IMR-90 (cell line): ENCODE measurements around the gene CACNA1D. TPM values are rescaled to one million over a fixed set of nuclear protein-coding genes. Genes with fewer than 3 reads are reported as not detected.

ENCODE experiments used
- ATAC-seq: fragments of 200-7000 bp; cut with Tn5 transposase; 2 replicates; pipeline ENCODE4 v1.9.1; 2020; ENCODE audit warnings: low read depth, mild to moderate bottlenecking, moderate library complexity
- BruUV-seq: library from RNA; stranded (reverse); fragments of 400-500 nt; replicated peaks from 2 replicates; lab custom pipeline; 2021; lab: Mats Ljungman, UMichigan
- CTCF ChIA-PET: fragments of 300-600 bp; formaldehyde crosslinking; extraction: SDS; loops from one replicate; lab custom pipeline; 2021; ENCODE audit warnings: antibody characterized with exemption; lab: Yijun Ruan, JAX
- POLR2A ChIA-PET: fragments of 300-600 bp; sonication (Branson Sonifier 250); formaldehyde crosslinking; loops from one replicate; lab custom pipeline; 2022; ENCODE audit warnings: antibody characterized with exemption; ENCODE audit not compliant: unreplicated experiment; lab: Charles Lee
- DNase-seq: peaks from one replicate; pipeline ENCODE4 v3.0.0; 2013
- H2AFZ ChIP-seq: replicated peaks from 2 replicates; pipeline ENCODE3; 2013; ENCODE audit warnings: low read length, mild to moderate bottlenecking; ENCODE audit not compliant: poor library complexity
- H2AK5ac ChIP-seq: 2 replicates; pipeline ENCODE4 v1.6.1; 2013; ENCODE audit warnings: low read depth, low read length, inconsistent platforms
- H2AK9ac ChIP-seq: replicated peaks from 2 replicates; pipeline ENCODE3; 2013; ENCODE audit warnings: mild to moderate bottlenecking, low read depth, low read length, moderate library complexity; ENCODE audit not compliant: poor library complexity
- H2BK120ac ChIP-seq: 2 replicates; pipeline ENCODE4 v1.6.1; 2013; ENCODE audit warnings: low read depth, low read length, inconsistent platforms
- H2BK15ac ChIP-seq: 3 replicates; pipeline ENCODE4 v1.6.1; 2013; ENCODE audit warnings: low read depth, low read length, inconsistent platforms
- H2BK20ac ChIP-seq: 2 replicates; pipeline ENCODE4 v1.6.1; 2013; ENCODE audit warnings: low read depth, mild to moderate bottlenecking, inconsistent platforms, low read length, moderate library complexity
- H2BK5ac ChIP-seq: 2 replicates; pipeline ENCODE4 v1.6.1; 2013; ENCODE audit warnings: mild to moderate bottlenecking, low read depth, low read length, inconsistent platforms; ENCODE audit not compliant: poor library complexity, severe bottlenecking
- H3K14ac ChIP-seq: replicated peaks from 2 replicates; pipeline ENCODE4 v1.6.1; 2013; ENCODE audit warnings: low read depth, low read length, inconsistent platforms
- H3K18ac ChIP-seq: 2 replicates; pipeline ENCODE4 v1.6.1; 2013; ENCODE audit warnings: low read depth, low read length, control low read depth
- H3K23ac ChIP-seq: 2 replicates; pipeline ENCODE4 v1.6.1; 2013; ENCODE audit warnings: low read depth, low read length, inconsistent platforms
- H3K27ac ChIP-seq: 2 replicates; pipeline ENCODE4 v1.5.1; 2013; ENCODE audit warnings: mild to moderate bottlenecking, control low read depth, low read length; ENCODE audit not compliant: insufficient read depth
- H3K27me3 ChIP-seq: 2 replicates; pipeline ENCODE4 v1.6.1; 2013; ENCODE audit warnings: low read length; ENCODE audit not compliant: control insufficient read depth, insufficient read depth
- H3K36me3 ChIP-seq: 2 replicates; pipeline ENCODE4 v1.6.1; 2013; ENCODE audit warnings: low read length, mixed read lengths; ENCODE audit not compliant: control insufficient read depth, insufficient read depth
- H3K4ac ChIP-seq: 2 replicates; pipeline ENCODE4 v1.6.1; 2013; ENCODE audit warnings: low read depth, low read length, inconsistent platforms
- H3K4me1 ChIP-seq: 2 replicates; pipeline ENCODE4 v1.6.1; 2013; ENCODE audit warnings: low read length, mixed read lengths; ENCODE audit not compliant: control insufficient read depth, insufficient read depth
- H3K4me2 ChIP-seq: 2 replicates; pipeline ENCODE4 v1.6.1; 2013; ENCODE audit warnings: low read depth, mild to moderate bottlenecking, control low read depth, low read length, moderate library complexity
- H3K4me3 ChIP-seq: 2 replicates; pipeline ENCODE4 v1.5.1; 2013; ENCODE audit warnings: low read depth, mild to moderate bottlenecking, control low read depth, low read length, moderate library complexity; ENCODE audit not compliant: insufficient read depth
- H3K56ac ChIP-seq: 2 replicates; pipeline ENCODE4 v1.6.1; 2013; ENCODE audit warnings: low read length, inconsistent platforms; ENCODE audit not compliant: insufficient read depth; ENCODE audit errors: extremely low read depth
- H3K79me1 ChIP-seq, 2 experiments: 2 replicates each; pipeline ENCODE4 v1.6.1; 2013; ENCODE audit warnings: low read length in 2 of 2, inconsistent platforms in 1 of 2, low read depth in 1 of 2
- H3K9ac ChIP-seq: 2 replicates; pipeline ENCODE4 v1.6.1; 2013; ENCODE audit warnings: low read depth, low read length, control low read depth
- H3K9me1 ChIP-seq: 2 replicates; pipeline ENCODE4 v1.6.1; 2013; ENCODE audit warnings: low read length, inconsistent platforms; ENCODE audit not compliant: insufficient read depth
- H3K9me3 ChIP-seq: 2 replicates; pipeline ENCODE4 v1.6.1; 2013; ENCODE audit warnings: low read length; ENCODE audit not compliant: control insufficient read depth, insufficient read depth
- H4K20me1 ChIP-seq: 2 replicates; pipeline ENCODE4 v1.6.1; 2013; ENCODE audit warnings: low read length, inconsistent platforms; ENCODE audit not compliant: insufficient read depth
- H4K5ac ChIP-seq: 2 replicates; pipeline ENCODE4 v1.6.1; 2013; ENCODE audit warnings: mild to moderate bottlenecking, low read depth, low read length, control low read depth
- H4K8ac ChIP-seq, 2 experiments: 2 replicates each; pipeline ENCODE4 v1.6.1; 2013; ENCODE audit warnings: low read depth in 2 of 2, low read length in 2 of 2, control low read depth in 1 of 2, inconsistent platforms in 1 of 2
- H4K91ac ChIP-seq: 2 replicates; pipeline ENCODE4 v1.6.1; 2013; ENCODE audit warnings: low read depth, low read length, inconsistent platforms; ENCODE audit not compliant: insufficient read depth
- CEBPB ChIP-seq: IDR thresholded peaks from 2 replicates; pipeline ENCODE4 v1.6.1; 2012; ENCODE audit warnings: low read depth, low read length, improper control_type of control experiment
- CTCF ChIP-seq: conservative IDR thresholded peaks from 2 replicates; pipeline ENCODE4 v1.5.1; 2012; ENCODE audit warnings: mild to moderate bottlenecking, low read depth, low read length, improper control_type of control experiment
- MAZ ChIP-seq: IDR thresholded peaks from 2 replicates; pipeline ENCODE4 v1.6.1; 2012; ENCODE audit warnings: low read depth, mild to moderate bottlenecking, low read length, improper control_type of control experiment, moderate library complexity, borderline replicate concordance
- NFE2L2 ChIP-seq: fragments of 150-350 bp; IDR thresholded peaks from 2 replicates; pipeline ENCODE4 v1.6.1; 2016; ENCODE audit warnings: low read depth, mild to moderate bottlenecking, low read length
- POLR2A ChIP-seq: IDR thresholded peaks from 2 replicates; pipeline ENCODE4 v1.6.1; 2012; ENCODE audit warnings: mild to moderate bottlenecking, low read depth, low read length
- RAD21 ChIP-seq: IDR thresholded peaks from 2 replicates; pipeline ENCODE4 v1.6.1; 2012; ENCODE audit warnings: low read length, improper control_type of control experiment
- USF2 ChIP-seq: fragments of 150-350 bp; IDR thresholded peaks from 2 replicates; pipeline ENCODE4 v1.6.1; 2017; ENCODE audit warnings: mild to moderate bottlenecking, antibody characterized with exemption, low read length, low read depth
- WGBS, 2 experiments: methylation state at CpG; one replicate each; pipeline versions ENCODE4 v1.1.5 to v1.1.7; 2013; ENCODE audit warnings: missing lambda C conversion rate in 2 of 2; ENCODE audit not compliant: insufficient read length in 1 of 2; ENCODE audit errors: extremely low coverage in 2 of 2; 5-methylcytosine and 5-hydroxymethylcytosine counted together
- dilution Hi-C: fragments of 300-500 bp; cut with HindIII; formaldehyde crosslinking; loops from one replicate; pipeline ENCODE4 v1.14.3; 2018; ENCODE audit warnings: low sequenced_read_pairs; ENCODE audit not compliant: unreplicated experiment
- in situ Hi-C: fragments of 300-500 bp; cut with MboI; formaldehyde crosslinking; loops from 3 replicates; pipeline ENCODE4 v1.14.3; 2019; ENCODE audit warnings: low sequenced_read_pairs, inconsistent platforms, mixed read lengths
- intact Hi-C: fragments of 100-400 bp; cut with micrococcal nuclease; formaldehyde crosslinking; loops from 2 replicates; pipeline ENCODE4 v1.10.0; 2022
- polyA plus RNA-seq, 3 experiments: library from polyadenylated mRNA; depleted of rRNA; stranded (reverse); fragments of >200 nt; gene quantifications; 2 replicates each; pipeline ENCODE4 v1.2.3, GENCODE V29; 2012; ENCODE audit warnings: low replicate concordance in 1 of 3
- total RNA-seq: library from RNA; depleted of rRNA; stranded (reverse); fragments of >200 nt; gene quantifications from 2 replicates; pipeline ENCODE4 v1.2.3, GENCODE V29; 2012

Gene CACNA1D
- total and polyA plus RNA-seq, 2 of the 4 experiments (the other 2 are of a cell fraction), result 0.07 TPM; not detected in 1

- Histone ChIP-seq H4K8ac (no peak overlapping the region), H2AK9ac (no peak overlapping the region), H3K27ac (no peak overlapping the region), H3K4ac (no peak overlapping the region), H3K9me1 (no peaks in the 10 kb centered on the region), H2BK15ac (no peak overlapping the region), H3K36me3 (no peaks in the 10 kb centered on the region), H2AK5ac (no peak overlapping the region), H4K91ac (no peak overlapping the region), H3K18ac (no peak overlapping the region), H3K79me1 (no peaks in the 10 kb centered on the region), H3K56ac (no peak overlapping the region), H3K4me3 (no peak overlapping the region), H3K14ac (no peak overlapping the region), H3K23ac (no peak overlapping the region), H3K4me1 (no peaks in the 10 kb centered on the region; the same call in 1 of the 2 replicates), H3K9me3 (peaks cover 3% of the 10 kb centered on the region; the same call in 1 of the 2 replicates), H4K20me1 (no peaks in the 10 kb centered on the region), H2BK120ac (no peak overlapping the region), H4K5ac (no peak overlapping the region), H3K4me2 (no peak overlapping the region), H2AFZ (peak overlapping the region; percentile 17), H2BK20ac (no peak overlapping the region), H2BK5ac (no peak overlapping the region), H3K27me3 (peaks cover 45% of the 10 kb centered on the region), H3K9ac (no peak overlapping the region)
- 60% methylated on average over 1 of the region's 12 CpGs; no CpG with 5 or more reads in 1 of the 2 experiments for WGBS, 2 experiments
- intact Hi-C loops (no loop called here), in situ Hi-C loops (no loop called here), dilution Hi-C loops (no loop called here)
- ATAC-seq (no peak), DNase-seq (peak; percentile 23)
- TF ChIP-seq POLR2A, result no peak
- TF ChIP-seq MAZ, result no peak
- 0 out of 2 replicates have a peak, but pooled peaks have one; percentile 7 for TF ChIP-seq CTCF
- no peak for TF ChIP-seq RAD21
- no peak for TF ChIP-seq CEBPB
- no peak for TF ChIP-seq NFE2L2
- no peak for TF ChIP-seq USF2
- ChIA-PET POLR2A (no interaction called here), CTCF (interaction anchor here (0.8 kb wide), 1 partner anchor 17 kb away, joined by 5 read pairs; no protein-coding TSS in a partner anchor)
- no TSS peak for BruUV-seq
Observed at GRCh38 chr3:53842436-53843194, 348.2 kb downstream of the CACNA1D start.
